Caki2 (cell line): ENCODE results near the gene TLE3. TPM values are rescaled to one million over a fixed set of nuclear protein-coding genes. Genes with fewer than 3 reads are reported as not detected.

Experiments
- DNase-seq: peaks from one replicate; pipeline ENCODE4 v3.0.0-alpha.2; 2015; ENCODE audit warnings: low read depth
- in situ Hi-C: cut with HindIII; loops from 2 replicates; pipeline ENCODE4 v1.10.0; 2016; ENCODE audit warnings: low sequenced_read_pairs, low pct_unique_long_range_greater_than_20kb, mixed read lengths
- total RNA-seq: library from RNA; depleted of rRNA; stranded (reverse); fragments of >200 nt; shearing (Covaris generic); gene quantifications from 2 replicates; pipeline ENCODE4 v1.2.3, GENCODE V29; 2014; ENCODE audit warnings: low replicate concordance

The TLE3 gene
- total RNA-seq, 1 experiment from 2014 or later = 41.6 TPM

DNA sequence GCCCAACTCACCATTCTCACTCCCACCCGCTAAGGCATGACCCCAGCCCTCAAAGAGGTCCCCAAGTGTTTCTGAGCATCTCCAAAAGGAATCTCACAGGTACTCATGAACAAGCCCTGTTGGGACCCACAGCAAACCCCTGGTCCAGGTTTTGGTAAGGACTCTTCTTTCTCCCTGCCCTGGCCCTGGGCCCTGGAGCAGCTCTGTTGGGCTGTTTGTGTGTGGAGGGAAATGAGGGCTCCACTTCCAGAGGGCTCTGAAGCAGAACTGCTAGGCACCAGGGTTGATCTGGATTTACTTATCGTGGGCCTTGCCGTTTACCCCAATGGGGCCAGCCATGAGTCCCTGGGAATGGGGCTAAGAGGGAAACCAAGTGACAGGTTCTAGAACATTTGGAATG lies 92.9 kb downstream of the TLE3 start:
- in situ Hi-C loops = no loop called here

DNA sequence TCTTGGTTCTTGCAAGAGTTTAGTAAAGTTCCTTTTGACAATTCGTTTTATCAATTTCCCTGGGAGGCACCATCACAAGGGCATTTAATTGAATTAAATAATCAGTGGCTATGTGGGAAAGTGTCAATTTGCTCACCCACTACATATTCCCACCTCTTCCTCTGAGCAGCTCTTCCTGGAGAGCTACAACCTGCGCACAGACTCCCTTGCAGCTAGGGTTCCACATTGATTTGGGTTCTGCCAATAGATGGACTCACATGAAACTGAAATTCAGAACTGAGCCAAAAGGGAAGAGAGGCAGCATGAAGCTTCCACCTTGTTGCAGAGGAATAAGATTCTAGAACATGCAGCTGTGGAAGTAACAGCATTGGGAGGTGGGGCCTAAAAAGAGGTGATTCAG lies 94.8 kb downstream of the TLE3 start:
- no peak for DNase-seq
- in situ Hi-C loops = no loop called here

More for the DNA sequence above, 92.9 kb downstream of the TLE3 start:
- no peak for DNase-seq

DNA sequence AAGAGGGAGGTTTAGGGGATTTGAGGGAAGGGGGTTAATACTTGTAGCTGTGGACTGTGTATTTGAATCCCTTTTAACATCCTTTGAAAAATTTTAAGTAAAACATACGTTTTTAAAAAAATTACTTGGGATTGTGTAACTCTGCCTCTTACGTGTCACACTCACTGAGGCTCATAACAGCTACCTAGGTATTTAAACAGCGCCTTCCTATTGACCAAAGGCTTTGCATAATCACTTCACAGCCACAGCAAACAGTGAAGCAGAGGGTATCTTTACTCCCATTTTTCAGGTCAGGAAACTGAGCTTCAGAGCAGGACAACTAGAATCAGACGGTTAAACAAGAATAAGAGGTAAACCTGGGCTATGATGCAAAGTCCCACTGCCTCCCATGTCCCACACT lies 95.9 kb downstream of the TLE3 start:
- in situ Hi-C loops = no loop called here

DNA sequence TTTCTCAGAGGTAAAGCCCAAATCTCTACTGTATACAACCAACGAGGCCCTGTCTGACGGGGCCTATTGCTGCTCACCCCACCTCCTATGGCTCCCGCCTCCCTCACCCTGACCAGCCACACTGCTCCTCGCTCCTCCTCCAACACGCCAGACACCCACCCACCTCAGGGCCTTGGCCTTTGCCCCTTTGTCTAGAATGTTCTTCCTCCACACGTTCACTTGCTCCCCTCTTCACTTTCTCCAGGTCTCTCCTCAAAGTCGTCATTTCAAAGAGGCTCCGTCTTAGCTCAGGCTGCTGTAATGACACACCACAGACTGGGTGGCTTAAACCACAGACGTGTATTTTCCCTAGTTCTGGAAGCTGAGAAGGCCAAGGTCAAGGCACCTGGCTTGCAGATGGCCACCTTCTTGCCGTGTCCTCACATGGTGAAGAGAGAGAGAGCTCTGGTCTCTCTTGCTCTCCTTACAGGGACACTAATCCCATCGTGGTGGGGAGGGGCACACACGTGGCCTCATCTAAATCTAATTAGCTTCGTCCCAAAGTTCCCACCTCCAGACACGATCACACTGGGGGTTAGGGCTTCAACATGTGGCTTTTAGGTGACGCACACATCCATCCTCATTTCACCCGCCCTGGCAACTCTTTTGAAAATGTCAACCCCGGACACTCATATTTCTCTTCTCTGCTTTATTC lies 98.2 kb downstream of the TLE3 start:
- DNase-seq = no peak
- in situ Hi-C loops = no loop called here

More for the DNA sequence above, 95.9 kb downstream of the TLE3 start:
- DNase-seq = no peak

GRCh38 chr15:69998541-69999391 lies 99.0 kb downstream of the TLE3 start:
- in situ Hi-C loops = no loop called here
- no peak for DNase-seq

DNA sequence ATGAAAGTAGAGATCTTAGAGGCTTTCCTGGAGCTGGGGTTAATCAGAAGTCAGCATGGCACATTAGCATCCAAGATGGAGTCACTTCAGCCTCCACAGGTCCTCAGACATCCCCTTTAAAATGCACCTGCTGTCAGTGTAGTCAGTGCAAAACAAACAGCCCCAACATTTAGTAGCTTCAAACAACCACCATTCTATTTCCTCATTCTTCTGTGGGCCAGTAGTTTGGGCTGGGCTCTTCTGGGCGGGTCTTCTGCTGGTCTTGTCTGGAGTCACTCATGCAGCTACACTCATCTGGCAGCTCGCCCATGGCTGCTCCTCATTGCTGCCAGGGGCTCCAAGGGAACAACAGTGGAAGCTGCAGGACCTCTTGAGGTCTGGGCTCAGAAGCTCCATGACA lies 99.9 kb downstream of the TLE3 start:
- DNase-seq = peak; percentile 90
- in situ Hi-C loops = no loop called here
